HCT116 (cell line): ENCODE results near the gene RNF138.

ENCODE experiments used
- CBX3 ChIP-seq: IDR thresholded peaks from 2 replicates; pipeline ENCODE4 v1.6.1; 2012; ENCODE audit warnings: low read depth
- EZH2 ChIP-seq: fragments of 200-600 bp; sonication (generic); IDR thresholded peaks from 2 replicates; pipeline ENCODE4 v1.6.1; 2017; ENCODE audit warnings: antibody characterized with exemption, mixed run types
- EZH2phosphoT487 ChIP-seq: fragments of 200-600 bp; IDR thresholded peaks from 2 replicates; pipeline ENCODE4 v1.6.1; 2018; ENCODE audit warnings: antibody characterized with exemption, borderline replicate concordance
- FOSL1 ChIP-seq: IDR thresholded peaks from 2 replicates; pipeline ENCODE4 v1.6.1; 2012; ENCODE audit warnings: low read depth
- POLR2A ChIP-seq: IDR thresholded peaks from 2 replicates; pipeline ENCODE4 v1.7.0; 2011; ENCODE audit warnings: borderline replicate concordance; ENCODE audit not compliant: insufficient read depth, insufficient read length; ENCODE audit errors: extremely low read depth
- POLR2AphosphoS5 ChIP-seq: IDR thresholded peaks from 2 replicates; pipeline ENCODE4 v1.6.1; 2011; ENCODE audit warnings: mild to moderate bottlenecking, low read depth, low read length, moderate library complexity
- SP1 ChIP-seq: IDR thresholded peaks from 2 replicates; pipeline ENCODE4 v1.6.1; 2012; ENCODE audit warnings: low read depth
- SRF ChIP-seq: IDR thresholded peaks from 2 replicates; pipeline ENCODE4 v1.6.1; 2012; ENCODE audit warnings: low read depth
- TCF7L2 ChIP-seq: IDR thresholded peaks from 2 replicates; pipeline ENCODE4 v1.7.0; 2011; ENCODE audit warnings: borderline replicate concordance, inconsistent platforms; ENCODE audit not compliant: insufficient read depth, insufficient read length; ENCODE audit errors: extremely low read depth
- YY1 ChIP-seq: IDR thresholded peaks from 2 replicates; pipeline ENCODE4 v1.6.1; 2011; ENCODE audit warnings: low read length, low read depth, moderate library complexity, mild to moderate bottlenecking; ENCODE audit not compliant: insufficient replicate concordance; ENCODE audit errors: extremely low read depth
- TF ChIP-seq, protein P1 (sequence below), 3 experiments: fragments of 200-600 bp in 1 of 3; sonication (generic) in 1 of 3; IDR thresholded peaks in 2 of 3; conservative IDR thresholded peaks in 1 of 3; 2 replicates each; pipeline ENCODE4 v1.5.1; 2012 to 2017; ENCODE audit warnings: low read depth in 2 of 3, low read length in 2 of 3, antibody characterized with exemption in 1 of 3, borderline replicate concordance in 1 of 3, control low read depth in 1 of 3, mild to moderate bottlenecking in 1 of 3, mixed read lengths in 1 of 3, mixed run types in 1 of 3, moderate library complexity in 1 of 3; ENCODE audit not compliant: insufficient read depth in 1 of 3
- TF ChIP-seq, protein P2 (sequence below): IDR thresholded peaks from 2 replicates; pipeline ENCODE4 v1.6.1; 2012
- TF ChIP-seq, protein P3 (sequence below): IDR thresholded peaks from 2 replicates; pipeline ENCODE4 v1.6.1; 2012; ENCODE audit warnings: low read depth
- TF ChIP-seq, protein P4 (sequence below): IDR thresholded peaks from 2 replicates; pipeline ENCODE4 v1.6.1; 2012

DNA sequence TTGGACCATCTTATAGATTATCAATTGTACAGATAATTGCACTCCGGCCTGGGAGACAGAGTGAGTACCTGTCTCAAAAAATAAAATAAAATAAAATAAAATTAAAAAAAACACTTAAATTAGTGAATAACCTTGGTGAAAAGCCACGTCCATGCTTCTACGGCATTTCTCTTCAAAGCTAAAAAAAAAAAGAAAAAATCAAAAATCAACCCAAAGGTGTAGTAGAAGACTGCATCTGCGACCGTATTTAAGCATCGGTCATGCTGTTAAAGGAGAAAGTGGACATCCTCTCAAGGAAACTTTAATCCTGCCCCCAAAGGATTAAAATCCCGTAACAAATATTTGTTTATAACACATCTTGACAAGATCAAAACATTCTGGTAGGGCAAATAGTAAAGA is 350 bp upstream of the RNF138 start:
- TF ChIP-seq, protein P1, sequence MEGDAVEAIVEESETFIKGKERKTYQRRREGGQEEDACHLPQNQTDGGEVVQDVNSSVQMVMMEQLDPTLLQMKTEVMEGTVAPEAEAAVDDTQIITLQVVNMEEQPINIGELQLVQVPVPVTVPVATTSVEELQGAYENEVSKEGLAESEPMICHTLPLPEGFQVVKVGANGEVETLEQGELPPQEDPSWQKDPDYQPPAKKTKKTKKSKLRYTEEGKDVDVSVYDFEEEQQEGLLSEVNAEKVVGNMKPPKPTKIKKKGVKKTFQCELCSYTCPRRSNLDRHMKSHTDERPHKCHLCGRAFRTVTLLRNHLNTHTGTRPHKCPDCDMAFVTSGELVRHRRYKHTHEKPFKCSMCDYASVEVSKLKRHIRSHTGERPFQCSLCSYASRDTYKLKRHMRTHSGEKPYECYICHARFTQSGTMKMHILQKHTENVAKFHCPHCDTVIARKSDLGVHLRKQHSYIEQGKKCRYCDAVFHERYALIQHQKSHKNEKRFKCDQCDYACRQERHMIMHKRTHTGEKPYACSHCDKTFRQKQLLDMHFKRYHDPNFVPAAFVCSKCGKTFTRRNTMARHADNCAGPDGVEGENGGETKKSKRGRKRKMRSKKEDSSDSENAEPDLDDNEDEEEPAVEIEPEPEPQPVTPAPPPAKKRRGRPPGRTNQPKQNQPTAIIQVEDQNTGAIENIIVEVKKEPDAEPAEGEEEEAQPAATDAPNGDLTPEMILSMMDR (IDR thresholded peaks at IDR 0.05 in 2 of 3, conservative IDR thresholded peaks at IDR 0.05 in 1 of 3; ENCODE audit: borderline replicate concordance in 1 of 3, insufficient read depth in 1 of 3, low read depth in 2 of 3, low read length in 2 of 3), result no peak
- TF ChIP-seq YY1, result no peak
- TF ChIP-seq POLR2AphosphoS5, result no peak
- TF ChIP-seq, protein P2, sequence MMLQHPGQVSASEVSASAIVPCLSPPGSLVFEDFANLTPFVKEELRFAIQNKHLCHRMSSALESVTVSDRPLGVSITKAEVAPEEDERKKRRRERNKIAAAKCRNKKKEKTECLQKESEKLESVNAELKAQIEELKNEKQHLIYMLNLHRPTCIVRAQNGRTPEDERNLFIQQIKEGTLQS, result no peak
- TF ChIP-seq CBX3, result no peak
- TF ChIP-seq EZH2, result no peak
- no peak for TF ChIP-seq POLR2A
- TF ChIP-seq, protein P3, sequence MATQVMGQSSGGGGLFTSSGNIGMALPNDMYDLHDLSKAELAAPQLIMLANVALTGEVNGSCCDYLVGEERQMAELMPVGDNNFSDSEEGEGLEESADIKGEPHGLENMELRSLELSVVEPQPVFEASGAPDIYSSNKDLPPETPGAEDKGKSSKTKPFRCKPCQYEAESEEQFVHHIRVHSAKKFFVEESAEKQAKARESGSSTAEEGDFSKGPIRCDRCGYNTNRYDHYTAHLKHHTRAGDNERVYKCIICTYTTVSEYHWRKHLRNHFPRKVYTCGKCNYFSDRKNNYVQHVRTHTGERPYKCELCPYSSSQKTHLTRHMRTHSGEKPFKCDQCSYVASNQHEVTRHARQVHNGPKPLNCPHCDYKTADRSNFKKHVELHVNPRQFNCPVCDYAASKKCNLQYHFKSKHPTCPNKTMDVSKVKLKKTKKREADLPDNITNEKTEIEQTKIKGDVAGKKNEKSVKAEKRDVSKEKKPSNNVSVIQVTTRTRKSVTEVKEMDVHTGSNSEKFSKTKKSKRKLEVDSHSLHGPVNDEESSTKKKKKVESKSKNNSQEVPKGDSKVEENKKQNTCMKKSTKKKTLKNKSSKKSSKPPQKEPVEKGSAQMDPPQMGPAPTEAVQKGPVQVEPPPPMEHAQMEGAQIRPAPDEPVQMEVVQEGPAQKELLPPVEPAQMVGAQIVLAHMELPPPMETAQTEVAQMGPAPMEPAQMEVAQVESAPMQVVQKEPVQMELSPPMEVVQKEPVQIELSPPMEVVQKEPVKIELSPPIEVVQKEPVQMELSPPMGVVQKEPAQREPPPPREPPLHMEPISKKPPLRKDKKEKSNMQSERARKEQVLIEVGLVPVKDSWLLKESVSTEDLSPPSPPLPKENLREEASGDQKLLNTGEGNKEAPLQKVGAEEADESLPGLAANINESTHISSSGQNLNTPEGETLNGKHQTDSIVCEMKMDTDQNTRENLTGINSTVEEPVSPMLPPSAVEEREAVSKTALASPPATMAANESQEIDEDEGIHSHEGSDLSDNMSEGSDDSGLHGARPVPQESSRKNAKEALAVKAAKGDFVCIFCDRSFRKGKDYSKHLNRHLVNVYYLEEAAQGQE, result no peak
- TF ChIP-seq FOSL1, result no peak
- no peak for TF ChIP-seq SP1
- TF ChIP-seq TCF7L2, result no peak
- TF ChIP-seq SRF, result no peak
- no peak for TF ChIP-seq EZH2phosphoT487
- TF ChIP-seq, protein P4, sequence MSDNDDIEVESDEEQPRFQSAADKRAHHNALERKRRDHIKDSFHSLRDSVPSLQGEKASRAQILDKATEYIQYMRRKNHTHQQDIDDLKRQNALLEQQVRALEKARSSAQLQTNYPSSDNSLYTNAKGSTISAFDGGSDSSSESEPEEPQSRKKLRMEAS, result no peak
